GM12878 (cell line): ENCODE data around the gene QSOX1.

Source experiments
- BCL11A ChIP-seq: IDR thresholded peaks from 2 replicates; pipeline ENCODE4 v1.6.1; 2011; ENCODE audit warnings: low read depth, low read length
- CEBPB ChIP-seq, 2 experiments: fragments of 150-350 bp in 1 of 2; IDR thresholded peaks; 2 replicates each; pipeline ENCODE4 v1.6.1; 2012 to 2014; ENCODE audit warnings: low read depth in 2 of 2, low read length in 2 of 2, borderline replicate concordance in 1 of 2, inconsistent platforms in 1 of 2
- TF ChIP-seq, protein P1 (sequence below): IDR thresholded peaks from 2 replicates; pipeline ENCODE4 v1.6.1; 2011; ENCODE audit warnings: low read depth, mild to moderate bottlenecking, low read length, moderate library complexity, borderline replicate concordance; ENCODE audit errors: extremely low read depth

DNA sequence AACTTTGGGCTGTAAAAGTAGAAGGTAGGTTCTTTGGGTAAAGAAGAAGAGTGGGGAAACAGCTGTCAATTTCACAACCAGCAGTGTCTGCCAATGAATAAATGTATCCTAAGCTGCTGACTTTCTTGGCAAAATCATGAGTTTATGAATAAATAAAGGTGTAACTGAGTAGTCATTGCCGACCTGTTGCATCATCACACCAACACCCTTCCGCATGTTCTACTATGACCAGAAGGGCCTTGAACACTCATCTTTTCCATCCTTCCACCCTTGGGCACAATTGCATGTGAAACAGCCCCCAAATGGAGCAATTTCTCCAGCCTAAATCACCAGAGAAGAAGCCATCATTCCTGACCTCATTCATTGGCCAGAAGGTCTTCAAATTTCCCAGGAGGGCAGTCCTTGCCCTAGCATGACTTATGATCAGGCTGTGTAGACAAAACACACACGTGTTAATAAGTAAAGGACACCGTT, 31.2 kb upstream of the QSOX1 start:
- TF ChIP-seq CEBPB (IDR thresholded peaks at IDR 0.05; ENCODE audit: borderline replicate concordance in 1 of 2, low read depth in 2 of 2, low read length in 2 of 2) (no peak), BCL11A (no peak)
- TF ChIP-seq, protein P1, sequence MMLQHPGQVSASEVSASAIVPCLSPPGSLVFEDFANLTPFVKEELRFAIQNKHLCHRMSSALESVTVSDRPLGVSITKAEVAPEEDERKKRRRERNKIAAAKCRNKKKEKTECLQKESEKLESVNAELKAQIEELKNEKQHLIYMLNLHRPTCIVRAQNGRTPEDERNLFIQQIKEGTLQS, result no peak
